Right lobe of liver (tissue), 6 donors: ENCODE measurements around the gene THADA. TPM values are rescaled to one million over a fixed set of nuclear protein-coding genes. Genes with fewer than 3 reads are reported as not detected.
A peak's percentile ranks its signal among the peaks of the same experiment; 100 is the strongest.

Experiments
- ATAC-seq, 4 donors: fragments of 200-7000 bp; cut with Tn5 transposase; one replicate each; pipeline ENCODE4 v1.9.1; 2020; ENCODE audit warnings: mild to moderate bottlenecking in 4 of 4, moderate library complexity in 4 of 4
- DNase-seq, 3 donors: peaks; one replicate each; pipeline ENCODE4 v3.0.0-alpha.2; 2020
- H3K27ac ChIP-seq, 3 donors: fragments of 200-600 bp; one replicate each; pipeline ENCODE4 v1.8.0; 2022
- H3K27me3 ChIP-seq, 2 donors: fragments of 200-600 bp; one replicate each; pipeline ENCODE4 v1.8.0; 2022
- H3K36me3 ChIP-seq, 4 donors: fragments of 200-600 bp; sonication (generic) in 1 of 4; one replicate each; pipeline versions ENCODE4 v1.5.1 to v1.8.0; 2017 to 2022; ENCODE audit warnings: control low read depth in 1 of 4
- H3K4me1 ChIP-seq, 4 donors: fragments of 200-600 bp; sonication (generic) in 1 of 4; one replicate each; pipeline versions ENCODE4 v1.5.1 to v1.8.0; 2017 to 2022; ENCODE audit warnings: control low read depth in 1 of 4
- H3K4me3 ChIP-seq, 3 donors: fragments of 200-600 bp; one replicate each; pipeline ENCODE4 v1.8.0; 2022
- H3K9me3 ChIP-seq, 4 donors: fragments of 200-600 bp; sonication (generic) in 1 of 4; one replicate each; pipeline versions ENCODE4 v1.5.1 to v1.8.0; 2017 to 2022; ENCODE audit warnings: control low read depth in 1 of 4
- CTCF ChIP-seq, 4 donors: fragments of 200-600 bp in 3 of 4; fragments of 450-650 bp in 1 of 4; IDR thresholded peaks; one replicate each; pipeline versions ENCODE4 v1.5.1 to v1.8.0; 2016 to 2022; ENCODE audit warnings: antibody characterized with exemption in 4 of 4, mild to moderate bottlenecking in 2 of 4
- POLR2A ChIP-seq: fragments of 450-650 bp; IDR thresholded peaks from one replicate; pipeline ENCODE4 v1.6.1; 2017; ENCODE audit warnings: antibody characterized with exemption, mild to moderate bottlenecking
- WGBS: methylation state at CpG from one replicate; pipeline ENCODE4 v1.1.6; 2018; ENCODE audit warnings: low coverage, low lambda C conversion rate; ENCODE audit not compliant: insufficient coverage; ENCODE audit errors: missing lambda C conversion rate; 5-methylcytosine and 5-hydroxymethylcytosine counted together
- intact Hi-C, 2 donors: fragments of 100-400 bp; cut with DNase I; formaldehyde crosslinking; loops; one replicate each; pipeline versions ENCODE4 v1.11.2 to v1.14.1; 2022
- total RNA-seq, 6 experiments: library from RNA; depleted of rRNA in 2 of 6; stranded (reverse); fragments of >200 nt in 2 of 6; fragmentation: NEBNext Ultra II Directional in 3 of 6; extraction: Animal tissue kit (Norgen Biotek cat#: 25700) in 3 of 6; gene quantifications; one replicate each; pipeline versions ENCODE4 v1.1.0 to v1.2.4, GENCODE V29; 2016 to 2023
- donor health status: DM: no; HTN: yes; CAD: no.
- donor health status: DM: no; HTN: no; CAD: no.
- donor health status: DM: no; HTN: no; CAD: no.
- donor health status: DM: no; HTN: yes; CAD: no.
- donor health status: DM: no; HTN: yes; CAD: no.

Gene THADA
- total RNA-seq, 6 experiments from 2014 or later, result 12.2 to 21.6 (median 14.0) TPM

- DNase-seq (no peak), ATAC-seq (no peak)
- Histone ChIP-seq H3K9me3 (no peaks in the 10 kb centered on the region), H3K27me3 (no peaks in the 10 kb centered on the region), H3K36me3 (no peaks in the 10 kb centered on the region), H3K4me1 (no peaks in the 10 kb centered on the region), H3K4me3 (no peak overlapping the region), H3K27ac (no peak overlapping the region)
- TF ChIP-seq CTCF (IDR thresholded peaks at IDR 0.05), result no peak
- no peak for TF ChIP-seq POLR2A
- 71% methylated on average over 4 of the region's 4 CpGs for WGBS
- intact Hi-C loops, result no loop called here
Observed at GRCh38 chr2:43414586-43415135, 181.2 kb downstream of the THADA start.

- Histone ChIP-seq H3K4me3 (no peak overlapping the region), H3K27ac (no peak overlapping the region), H3K9me3 (no peaks in the 10 kb centered on the region), H3K27me3 (no peaks in the 10 kb centered on the region), H3K4me1 (no peaks in the 10 kb centered on the region), H3K36me3 (no peaks in the 10 kb centered on the region)
- no peak for TF ChIP-seq CTCF (IDR thresholded peaks at IDR 0.05)
- TF ChIP-seq POLR2A, result no peak
- DNase-seq, result no peak
- ATAC-seq, result no peak
- 100% methylated on average over 2 of the region's 2 CpGs for WGBS
- intact Hi-C loops, result no loop called here
Observed at GRCh38 chr2:43414033-43414432, 181.8 kb downstream of the THADA start.

- Histone ChIP-seq H3K27ac (no peak overlapping the region), H3K27me3 (no peaks in the 10 kb centered on the region), H3K4me1 (no peaks in the 10 kb centered on the region), H3K4me3 (no peak overlapping the region), H3K9me3 (no peaks in the 10 kb centered on the region), H3K36me3 (no peaks in the 10 kb centered on the region)
- DNase-seq (no peak), ATAC-seq (no peak)
- 66% methylated on average over 3 of the region's 3 CpGs for WGBS
- no peak for TF ChIP-seq POLR2A
- TF ChIP-seq CTCF (IDR thresholded peaks at IDR 0.05), result no peak
- intact Hi-C loops, result no loop called here
Observed at GRCh38 chr2:43412114-43412753, 183.6 kb downstream of the THADA start.

- Histone ChIP-seq H3K4me3 (no peak overlapping the region), H3K36me3 (no peaks in the 10 kb centered on the region), H3K9me3 (no peaks in the 10 kb centered on the region), H3K27me3 (no peaks in the 10 kb centered on the region), H3K4me1 (no peaks in the 10 kb centered on the region), H3K27ac (no peak overlapping the region)
- 63% methylated on average over 6 of the region's 6 CpGs for WGBS
- TF ChIP-seq POLR2A (no peak), CTCF (IDR thresholded peaks at IDR 0.05) (no peak)
- intact Hi-C loops, result no loop called here
- DNase-seq, result no peak
- ATAC-seq, result peak in 3 of 4 donors; percentile 17 to 38 (median 22)
Observed at GRCh38 chr2:43410055-43410604, 185.7 kb downstream of the THADA start.
